Measurements from ENCODE around the gene ZNF764. TPM values are rescaled to one million over a fixed set of nuclear protein-coding genes. Genes with fewer than 3 reads are reported as not detected.
"Not testable (repeated sequence)": the region's sequence is repeated elsewhere in the genome, so short reads cannot be mapped to it uniquely, and the experiment has no call there.

ZNF764 gene
- total and polyA plus RNA-seq, 9 donors, result 4.3 to 14.5 (median 11.3) TPM

GRCh38 chr16:30600215-30600614 is 42.0 kb upstream of the ZNF764 start:
- Histone ChIP-seq H3K4me3 (no peak overlapping the region), H3K27ac (no peak overlapping the region), H3K9me3 (no peaks in the 10 kb centered on the region), H3K4me1 (ENCODE audit: insufficient read depth) (no peaks in the 10 kb centered on the region), H3K27me3 (no peaks in the 10 kb centered on the region), H3K36me3 (no peaks in the 10 kb centered on the region)
- no peak for DNase-seq
- 93 to 96% (median 94%) methylated on average over 3 of the region's 3 CpGs for WGBS, 3 donors
- intact Hi-C loops (cut with DNase I), result no loop called here
- TF ChIP-seq POLR2A (IDR thresholded peaks at IDR 0.05), result no peak
- TF ChIP-seq EP300 (IDR thresholded peaks at IDR 0.05), result no peak
- TF ChIP-seq, protein P1, sequence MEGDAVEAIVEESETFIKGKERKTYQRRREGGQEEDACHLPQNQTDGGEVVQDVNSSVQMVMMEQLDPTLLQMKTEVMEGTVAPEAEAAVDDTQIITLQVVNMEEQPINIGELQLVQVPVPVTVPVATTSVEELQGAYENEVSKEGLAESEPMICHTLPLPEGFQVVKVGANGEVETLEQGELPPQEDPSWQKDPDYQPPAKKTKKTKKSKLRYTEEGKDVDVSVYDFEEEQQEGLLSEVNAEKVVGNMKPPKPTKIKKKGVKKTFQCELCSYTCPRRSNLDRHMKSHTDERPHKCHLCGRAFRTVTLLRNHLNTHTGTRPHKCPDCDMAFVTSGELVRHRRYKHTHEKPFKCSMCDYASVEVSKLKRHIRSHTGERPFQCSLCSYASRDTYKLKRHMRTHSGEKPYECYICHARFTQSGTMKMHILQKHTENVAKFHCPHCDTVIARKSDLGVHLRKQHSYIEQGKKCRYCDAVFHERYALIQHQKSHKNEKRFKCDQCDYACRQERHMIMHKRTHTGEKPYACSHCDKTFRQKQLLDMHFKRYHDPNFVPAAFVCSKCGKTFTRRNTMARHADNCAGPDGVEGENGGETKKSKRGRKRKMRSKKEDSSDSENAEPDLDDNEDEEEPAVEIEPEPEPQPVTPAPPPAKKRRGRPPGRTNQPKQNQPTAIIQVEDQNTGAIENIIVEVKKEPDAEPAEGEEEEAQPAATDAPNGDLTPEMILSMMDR (IDR thresholded peaks at IDR 0.05), result no peak

- H3K4me1 ChIP-seq (ENCODE audit: insufficient read depth), result no peaks in the 10 kb centered on the region
- H3K27ac ChIP-seq, result no peak overlapping the region
- TF ChIP-seq EP300 (IDR thresholded peaks at IDR 0.05) (no peak), POLR2A (IDR thresholded peaks at IDR 0.05) (no peak)
- TF ChIP-seq, protein P1 (IDR thresholded peaks at IDR 0.05), result no peak
- no peak for DNase-seq
- H3K4me3 ChIP-seq, result no peak overlapping the region
- no peaks in the 10 kb centered on the region for H3K9me3 ChIP-seq
- no peaks in the 10 kb centered on the region for H3K27me3 ChIP-seq
- intact Hi-C loops (cut with DNase I), result no loop called here
- WGBS, 3 donors, result 95 to 98% (median 95%) methylated on average over 4 of the region's 4 CpGs
- no peaks in the 10 kb centered on the region for H3K36me3 ChIP-seq
These were observed 34.7 kb upstream of the ZNF764 start for GRCh38 chr16:30592871-30593270.

DNA sequence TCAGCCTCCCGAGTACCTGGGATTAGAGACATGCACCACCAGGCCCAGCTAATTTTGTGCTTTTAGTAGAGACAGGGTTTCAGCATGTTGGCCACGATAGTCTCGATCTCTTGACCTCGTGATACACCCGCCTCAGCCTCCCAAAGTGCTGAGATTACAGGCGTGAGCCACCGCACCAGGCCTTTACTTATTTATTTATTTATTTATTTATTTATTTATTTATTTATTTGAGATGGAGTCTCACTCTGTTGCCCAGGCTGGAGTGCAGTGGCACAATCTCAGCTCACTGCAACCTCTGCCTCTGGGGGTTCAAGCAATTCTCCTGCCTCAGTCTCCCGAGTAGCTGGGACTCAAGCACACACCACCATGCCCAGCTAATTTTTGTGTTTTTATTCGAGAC is 32.7 kb upstream of the ZNF764 start:
- 92 to 97% (median 94%) methylated on average over 9 of the region's 9 CpGs for WGBS, 3 donors

GRCh38 chr16:30589582-30589981 is 31.4 kb upstream of the ZNF764 start:
- intact Hi-C loops (cut with DNase I), result loop anchor here in 3 of 4 donors (5.0 to 10.0 kb wide), 3 partner anchors 43 to 65 kb away; partner anchors contain the start of genes FBRS (in 1 of the 3) and PRR14 (in 1 of the 3)
- not testable (repeated sequence) for H3K27ac ChIP-seq; H3K27me3 ChIP-seq; H3K36me3 ChIP-seq; DNase-seq; H3K4me1 ChIP-seq (ENCODE audit: insufficient read depth); H3K9me3 ChIP-seq; H3K4me3 ChIP-seq
- WGBS, 3 donors, result 93 to 98% (median 95%) methylated on average over 2 of the region's 2 CpGs

More for the DNA sequence above, 32.7 kb upstream of the ZNF764 start:
- DNase-seq; H3K36me3 ChIP-seq; H3K9me3 ChIP-seq; H3K27ac ChIP-seq; H3K4me3 ChIP-seq; H3K4me1 ChIP-seq (ENCODE audit: insufficient read depth); intact Hi-C loops (cut with DNase I); H3K27me3 ChIP-seq: not testable (repeated sequence)

- intact Hi-C loops (cut with DNase I), result loop anchor here in 3 of 4 donors (5.0 to 10.0 kb wide), 3 partner anchors 44 to 66 kb away; partner anchors contain the start of genes FBRS (in 1 of the 3) and PRR14 (in 1 of the 3)
These were observed 30.5 kb upstream of the ZNF764 start for GRCh38 chr16:30588651-30589050.

More at GRCh38 chr16:30588651-30589050, 30.5 kb upstream of the ZNF764 start:
- peaks cover 5% of the 10 kb centered on the region for H3K4me1 ChIP-seq (ENCODE audit: insufficient read depth)
- no peaks in the 10 kb centered on the region for H3K9me3 ChIP-seq
- DNase-seq, result no peak
- TF ChIP-seq POLR2A (IDR thresholded peaks at IDR 0.05) (no peak), EP300 (IDR thresholded peaks at IDR 0.05) (no peak)
- TF ChIP-seq, protein P1 (IDR thresholded peaks at IDR 0.05), result no peak
- H3K4me3 ChIP-seq, result no peak overlapping the region
- no peak overlapping the region for H3K27ac ChIP-seq
- 77 to 83% (median 82%) methylated on average over 2 of the region's 2 CpGs for WGBS, 3 donors
- H3K36me3 ChIP-seq, result no peaks in the 10 kb centered on the region
- H3K27me3 ChIP-seq, result no peaks in the 10 kb centered on the region

Data from ovary (tissue), 9 donors.